A549 (cell line): Measurements from ENCODE around the gene NFE2L3. TPM values are rescaled to one million over a fixed set of nuclear protein-coding genes. Genes with fewer than 3 reads are reported as not detected.
A peak's percentile ranks its signal among the peaks of the same experiment; 100 is the strongest.

Experiments
- ATAC-seq, 2 experiments: fragments of 200-7000 bp in 1 of 2; fragments of >200 bp in 1 of 2; cut with Nextera tagmentation in 1 of 2; cut with Tn5 transposase in 1 of 2; 3 replicates each; pipeline versions ENCODE4 v1.8.0 to v1.9.1; 2018 to 2020; ENCODE audit warnings: mild to moderate bottlenecking in 1 of 2, moderate library complexity in 1 of 2
- CTCF ChIA-PET: fragments of 300-600 bp; sonication (Branson Sonifier 250); formaldehyde crosslinking; extraction: SDS; loops from one replicate; lab custom pipeline; 2021; ENCODE audit warnings: antibody characterized with exemption, inconsistent platforms; lab: Yijun Ruan, JAX
- POLR2A ChIA-PET: fragments of 350-600 bp; formaldehyde crosslinking; extraction: SDS; loops from one replicate; lab custom pipeline; 2021; ENCODE audit warnings: antibody characterized with exemption, inconsistent platforms; lab: Yijun Ruan, JAX
- DNase-seq, 2 experiments: peaks; one replicate each; pipeline versions ENCODE4 v3.0.0 to v3.0.0-alpha.2; 2011 to 2016; ENCODE audit warnings: low read depth in 1 of 2, low spot score in 1 of 2
- FAIRE-seq: peaks from 2 replicates; lab custom pipeline; 2011; peaks lifted over from hg19 to GRCh38; lab: Jason Lieb, UNC
- H3K27ac ChIP-seq, 2 experiments: fragments of >200 bp; sonication (Bioruptor Twin); formaldehyde crosslinking; 3 replicates each; pipeline ENCODE4 v1.5.1; 2016 to 2017
- H3K4me1 ChIP-seq: fragments of >200 bp; sonication (Bioruptor Twin); formaldehyde crosslinking; 3 replicates; pipeline ENCODE4 v1.6.1; 2016
- H3K4me2 ChIP-seq: fragments of >200 bp; sonication (Bioruptor Twin); formaldehyde crosslinking; 3 replicates; pipeline ENCODE4 v1.6.1; 2016
- H3K4me3 ChIP-seq: fragments of >200 bp; sonication (Bioruptor Twin); formaldehyde crosslinking; 3 replicates; pipeline ENCODE4 v1.5.1; 2016
- H3K9me3 ChIP-seq: fragments of >200 bp; sonication (Bioruptor Twin); formaldehyde crosslinking; 3 replicates; pipeline ENCODE4 v1.6.1; 2016
- E2F6 ChIP-seq: IDR thresholded peaks from 2 replicates; pipeline ENCODE4 v1.6.1; 2012; ENCODE audit warnings: low read depth, borderline replicate concordance
- EHF ChIP-seq: fragments of 250-450 bp; sonication (Bioruptor Pico); IDR thresholded peaks from 2 replicates; pipeline ENCODE4 v1.5.0; 2020; ENCODE audit warnings: mild to moderate bottlenecking
- EHMT2 ChIP-seq: fragments of 200-600 bp; sonication (generic); IDR thresholded peaks from 2 replicates; pipeline ENCODE4 v1.6.1; 2016; ENCODE audit warnings: antibody characterized with exemption, low read depth, mild to moderate bottlenecking, moderate library complexity
- EP300 ChIP-seq, 2 experiments: fragments of >200 bp; sonication (Bioruptor Twin); formaldehyde crosslinking; IDR thresholded peaks; 2 replicates in 1 of 2; 3 replicates in 1 of 2; pipeline ENCODE4 v1.6.1; 2016 to 2017
- FOSB ChIP-seq: fragments of 250-450 bp; sonication (Bioruptor Pico); IDR thresholded peaks from 2 replicates; pipeline ENCODE4 v1.5.0; 2020; ENCODE audit warnings: mild to moderate bottlenecking, moderate library complexity
- GATA3 ChIP-seq: IDR thresholded peaks from 2 replicates; pipeline ENCODE4 v1.6.1; 2012; ENCODE audit warnings: borderline replicate concordance
- HOXA7 ChIP-seq: fragments of 250-450 bp; sonication (Bioruptor Pico); IDR thresholded peaks from 2 replicates; pipeline ENCODE4 v1.5.0; 2020; ENCODE audit warnings: mild to moderate bottlenecking, moderate library complexity
- PBX3 ChIP-seq: IDR thresholded peaks from 2 replicates; pipeline ENCODE4 v1.6.1; 2012
- POLR2A ChIP-seq: IDR thresholded peaks from 2 replicates; pipeline ENCODE4 v1.6.1; 2012; ENCODE audit warnings: mild to moderate bottlenecking, low read length
- POLR2AphosphoS2 ChIP-seq: conservative IDR thresholded peaks from 2 replicates; pipeline ENCODE4 v1.6.1; 2012; ENCODE audit warnings: low read length, improper control_type of control experiment, inconsistent platforms
- RFX5 ChIP-seq: fragments of 450-650 bp; IDR thresholded peaks from 2 replicates; pipeline ENCODE4 v1.7.1; 2014; ENCODE audit warnings: antibody characterized with exemption, mild to moderate bottlenecking, moderate library complexity
- SMC3 ChIP-seq: fragments of >200 bp; sonication (Bioruptor Twin); formaldehyde crosslinking; IDR thresholded peaks from 3 replicates; pipeline ENCODE4 v1.6.1; 2018; ENCODE audit warnings: inconsistent platforms
- TFCP2L1 ChIP-seq: fragments of 250-450 bp; sonication (Bioruptor Pico); IDR thresholded peaks from 2 replicates; pipeline ENCODE4 v1.5.0; 2021; ENCODE audit warnings: mild to moderate bottlenecking
- TP53 ChIP-seq: fragments of 250-450 bp; sonication (Bioruptor Pico); IDR thresholded peaks from 2 replicates; pipeline ENCODE4 v1.5.0; 2021; ENCODE audit warnings: mild to moderate bottlenecking, moderate library complexity
- ZFP36 ChIP-seq: fragments of 450-650 bp; IDR thresholded peaks from 2 replicates; pipeline ENCODE4 v1.6.1; 2014; ENCODE audit warnings: borderline replicate concordance; ENCODE audit not compliant: partially characterized antibody
- ZSCAN20 ChIP-seq: fragments of 250-450 bp; sonication (Bioruptor Pico); IDR thresholded peaks from 2 replicates; pipeline ENCODE4 v1.8.0; 2022; ENCODE audit warnings: mild to moderate bottlenecking, moderate library complexity
- WGBS: methylation state at CpG from one replicate; pipeline ENCODE4 v1.1.6; 2017; ENCODE audit errors: missing lambda C conversion rate; 5-methylcytosine and 5-hydroxymethylcytosine counted together
- polyA plus RNA-seq, 4 experiments: library from polyadenylated mRNA; depleted of rRNA in 3 of 4; stranded (reverse); fragments of >200 nt; fragmentation: RNase III in 1 of 4; extraction: RNeasy Plus Mini Kit Qiagen cat#74134 plus additional on column Dnase treatment in 1 of 4; gene quantifications; 2 replicates in 3 of 4; 3 replicates in 1 of 4; pipeline ENCODE4 v1.2.3, GENCODE V29; 2011 to 2017
- TF ChIP-seq, protein P1 (sequence below): fragments of 200-600 bp; sonication (generic); IDR thresholded peaks from 2 replicates; pipeline ENCODE4 v1.6.1; 2016; ENCODE audit warnings: antibody characterized with exemption, mild to moderate bottlenecking, moderate library complexity
- TF ChIP-seq, protein P2 (sequence below): fragments of 250-450 bp; sonication (Bioruptor Pico); IDR thresholded peaks from 2 replicates; pipeline ENCODE4 v1.5.0; 2021; ENCODE audit warnings: mild to moderate bottlenecking, moderate library complexity, borderline replicate concordance

The NFE2L3 gene
- polyA plus RNA-seq, 2 of the 4 experiments (the other 2 are of a cell fraction): 4.9 to 11.4 TPM

- ChIA-PET POLR2A (interaction anchor here (2.8 to 3.8 kb wide), 2 partner anchors 8 to 10 kb away, joined by 12 to 42 read pairs (median 24); partner anchors contain the start of genes CBX3 and HNRNPA2B1), CTCF (interaction anchor here (0.9 to 5.1 kb wide), 4 partner anchors 10 to 111 kb away, joined by 3 to 46 read pairs (median 4); partner anchors contain the start of gene HNRNPA2B1)
- 0 out of 3 replicates have a peak overlapping the region, but pooled peaks have one; percentile 1 for H3K4me2 ChIP-seq
- TF ChIP-seq, protein P1, sequence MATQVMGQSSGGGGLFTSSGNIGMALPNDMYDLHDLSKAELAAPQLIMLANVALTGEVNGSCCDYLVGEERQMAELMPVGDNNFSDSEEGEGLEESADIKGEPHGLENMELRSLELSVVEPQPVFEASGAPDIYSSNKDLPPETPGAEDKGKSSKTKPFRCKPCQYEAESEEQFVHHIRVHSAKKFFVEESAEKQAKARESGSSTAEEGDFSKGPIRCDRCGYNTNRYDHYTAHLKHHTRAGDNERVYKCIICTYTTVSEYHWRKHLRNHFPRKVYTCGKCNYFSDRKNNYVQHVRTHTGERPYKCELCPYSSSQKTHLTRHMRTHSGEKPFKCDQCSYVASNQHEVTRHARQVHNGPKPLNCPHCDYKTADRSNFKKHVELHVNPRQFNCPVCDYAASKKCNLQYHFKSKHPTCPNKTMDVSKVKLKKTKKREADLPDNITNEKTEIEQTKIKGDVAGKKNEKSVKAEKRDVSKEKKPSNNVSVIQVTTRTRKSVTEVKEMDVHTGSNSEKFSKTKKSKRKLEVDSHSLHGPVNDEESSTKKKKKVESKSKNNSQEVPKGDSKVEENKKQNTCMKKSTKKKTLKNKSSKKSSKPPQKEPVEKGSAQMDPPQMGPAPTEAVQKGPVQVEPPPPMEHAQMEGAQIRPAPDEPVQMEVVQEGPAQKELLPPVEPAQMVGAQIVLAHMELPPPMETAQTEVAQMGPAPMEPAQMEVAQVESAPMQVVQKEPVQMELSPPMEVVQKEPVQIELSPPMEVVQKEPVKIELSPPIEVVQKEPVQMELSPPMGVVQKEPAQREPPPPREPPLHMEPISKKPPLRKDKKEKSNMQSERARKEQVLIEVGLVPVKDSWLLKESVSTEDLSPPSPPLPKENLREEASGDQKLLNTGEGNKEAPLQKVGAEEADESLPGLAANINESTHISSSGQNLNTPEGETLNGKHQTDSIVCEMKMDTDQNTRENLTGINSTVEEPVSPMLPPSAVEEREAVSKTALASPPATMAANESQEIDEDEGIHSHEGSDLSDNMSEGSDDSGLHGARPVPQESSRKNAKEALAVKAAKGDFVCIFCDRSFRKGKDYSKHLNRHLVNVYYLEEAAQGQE: 0 out of 2 replicates have a peak, but pooled peaks have one; percentile 10
- TF ChIP-seq TP53 (0 out of 2 replicates have a peak, but pooled peaks have one; percentile 68), HOXA7 (CRISPR knock-in tag) (peak; percentile 96), GATA3 (no peak), POLR2A (no peak), FOSB (CRISPR knock-in tag) (peak; percentile 66), TFCP2L1 (CRISPR knock-in tag) (peak; percentile 70; the same call in 1 of the 2 replicates), POLR2AphosphoS2 (peak; percentile 93)
- H3K9me3 ChIP-seq: no peaks in the 10 kb centered on the region
- peaks cover 95% of the 10 kb centered on the region for H3K4me1 ChIP-seq
- H3K4me3 ChIP-seq: no peak overlapping the region
- WGBS: 71% methylated on average over 1 of the region's 1 CpG
- FAIRE-seq (no peak), DNase-seq (no peak), ATAC-seq (no peak)
- H3K27ac ChIP-seq: no peak overlapping the region
Measured at GRCh38 chr7:26190417-26190869, 38.4 kb downstream of the NFE2L3 start.

DNA sequence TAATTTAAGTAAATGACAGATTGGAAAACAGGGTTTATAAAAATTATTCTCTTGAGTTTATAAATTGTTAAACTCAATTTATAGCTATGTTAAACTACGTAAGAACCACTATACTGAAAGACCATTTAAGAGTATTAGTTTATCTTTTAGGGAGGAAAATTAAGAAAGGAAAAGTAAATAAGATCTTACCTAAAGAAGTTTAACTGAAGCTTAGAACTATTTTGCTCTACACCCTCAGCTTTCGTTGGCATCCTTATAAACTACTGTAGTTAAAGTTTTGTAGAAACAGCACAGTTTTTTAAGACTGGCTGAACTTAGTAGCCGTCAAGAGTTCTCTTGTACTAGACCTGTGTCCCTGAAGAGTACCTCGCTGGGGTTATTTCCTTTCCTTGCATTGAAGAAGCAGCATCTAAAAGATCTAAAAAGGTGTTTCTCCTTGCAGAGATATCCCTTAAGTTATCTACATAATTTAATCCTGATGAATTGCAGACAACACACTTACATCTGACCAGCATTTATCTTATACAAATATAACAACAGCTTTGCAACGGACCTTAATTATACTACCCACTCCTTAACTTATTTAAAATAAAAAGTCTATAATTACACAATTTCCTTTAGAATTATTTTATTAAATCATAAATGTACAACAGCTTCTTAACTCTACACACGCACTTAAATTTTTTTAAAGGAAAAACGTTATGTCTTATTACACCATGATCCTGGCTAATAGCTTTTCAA is 39.4 kb downstream of the NFE2L3 start:
- no peak for ATAC-seq
- no peak for TF ChIP-seq ZFP36
- no peak for TF ChIP-seq PBX3
- no peak for TF ChIP-seq ZSCAN20
- peak; percentile 78; the same call in 1 of the 2 replicates for TF ChIP-seq TFCP2L1 (CRISPR knock-in tag)
- peak; percentile 74; the same call in 1 of the 2 replicates for TF ChIP-seq TP53
- no peak for TF ChIP-seq EHF (CRISPR knock-in tag)
- no peak for TF ChIP-seq EP300 (IDR thresholded peaks at IDR 0.05)
- TF ChIP-seq EHMT2: no peak
- TF ChIP-seq SMC3: no peak
- TF ChIP-seq, protein P2, sequence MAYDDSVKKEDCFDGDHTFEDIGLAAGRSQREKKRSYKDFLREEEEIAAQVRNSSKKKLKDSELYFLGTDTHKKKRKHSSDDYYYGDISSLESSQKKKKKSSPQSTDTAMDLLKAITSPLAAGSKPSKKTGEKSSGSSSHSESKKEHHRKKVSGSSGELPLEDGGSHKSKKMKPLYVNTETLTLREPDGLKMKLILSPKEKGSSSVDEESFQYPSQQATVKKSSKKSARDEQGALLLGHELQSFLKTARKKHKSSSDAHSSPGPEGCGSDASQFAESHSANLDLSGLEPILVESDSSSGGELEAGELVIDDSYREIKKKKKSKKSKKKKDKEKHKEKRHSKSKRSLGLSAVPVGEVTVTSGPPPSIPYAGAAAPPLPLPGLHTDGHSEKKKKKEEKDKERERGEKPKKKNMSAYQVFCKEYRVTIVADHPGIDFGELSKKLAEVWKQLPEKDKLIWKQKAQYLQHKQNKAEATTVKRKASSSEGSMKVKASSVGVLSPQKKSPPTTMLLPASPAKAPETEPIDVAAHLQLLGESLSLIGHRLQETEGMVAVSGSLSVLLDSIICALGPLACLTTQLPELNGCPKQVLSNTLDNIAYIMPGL (CRISPR knock-in tag): 0 out of 2 replicates have a peak, but pooled peaks have one; percentile 51
- TF ChIP-seq E2F6: no peak
- no peak for TF ChIP-seq RFX5
- WGBS: 70% methylated on average over 7 of the region's 7 CpGs
- Histone ChIP-seq H3K4me2 (peak overlapping the region; percentile 75), H3K4me1 (peaks cover 98% of the 10 kb centered on the region), H3K4me3 (no peak overlapping the region), H3K27ac (no peak overlapping the region), H3K9me3 (no peaks in the 10 kb centered on the region)
- ChIA-PET POLR2A (interaction anchor here (1.3 to 2.8 kb wide), 4 partner anchors 8 to 40 kb away, joined by 3 to 24 read pairs (median 5); partner anchors contain the start of genes CBX3, HNRNPA2B1 and NFE2L3), CTCF (interaction anchor here (0.8 to 5.1 kb wide), 8 partner anchors 9 to 299 kb away, joined by 3 to 46 read pairs (median 6); partner anchors contain the start of gene HNRNPA2B1)
- no peak for FAIRE-seq
- DNase-seq: no peak
